PC-9 (cell line): ENCODE results near the gene ENPP3.

Source experiments
- CTCF ChIP-seq: fragments of 200-600 bp; sonication (generic); conservative IDR thresholded peaks from 2 replicates; pipeline ENCODE4 v1.6.1; 2017; ENCODE audit warnings: mixed run types, antibody characterized with exemption, mild to moderate bottlenecking, moderate library complexity
- EZH2 ChIP-seq: fragments of 200-600 bp; sonication (generic); IDR thresholded peaks from 2 replicates; pipeline ENCODE4 v1.8.0; 2017; ENCODE audit warnings: antibody characterized with exemption, low read depth

- TF ChIP-seq CTCF = no peak
- TF ChIP-seq EZH2 = no peak
These were observed 147.5 kb downstream of the ENPP3 start for GRCh38 chr6:131784561-131784960.
